Caco-2 (cell line): ENCODE data around the gene CKAP4. TPM values are rescaled to one million over a fixed set of nuclear protein-coding genes. Genes with fewer than 3 reads are reported as not detected.

ENCODE experiments used
- BruUV-seq: library from RNA; stranded (reverse); fragments of 400-500 nt; replicated peaks from 2 replicates; lab custom pipeline; 2021; lab: Mats Ljungman, UMichigan
- CTCF ChIA-PET: fragments of 300-600 bp; sonication (Branson Sonifier 250); formaldehyde crosslinking; loops from one replicate; lab custom pipeline; 2022; ENCODE audit warnings: antibody characterized with exemption; lab: Charles Lee
- POLR2A ChIA-PET: fragments of 300-600 bp; sonication (Branson Sonifier 250); formaldehyde crosslinking; loops from one replicate; lab custom pipeline; 2022; ENCODE audit warnings: antibody characterized with exemption; lab: Charles Lee
- DNase-seq, 2 experiments: peaks; one replicate each; pipeline versions ENCODE4 v3.0.0 to v3.0.0-alpha.2; 2020 to 2022
- H3K27me3 ChIP-seq: replicated peaks from 2 replicates; pipeline ENCODE4 v1.6.0; 2011; ENCODE audit warnings: low read length; ENCODE audit not compliant: control insufficient read depth, insufficient read depth
- H3K36me3 ChIP-seq: 2 replicates; pipeline ENCODE4 v1.5.1; 2011; ENCODE audit warnings: low read length; ENCODE audit not compliant: control insufficient read depth, insufficient read depth
- H3K4me1 ChIP-seq: fragments of 250-450 bp; sonication (Bioruptor Pico); 2 replicates; pipeline ENCODE4 v1.5.1; 2020; ENCODE audit warnings: mild to moderate bottlenecking
- H3K4me3 ChIP-seq: 2 replicates; pipeline ENCODE4 v1.5.1; 2011; ENCODE audit warnings: low read depth, mild to moderate bottlenecking, control low read depth, low read length
- H3K9me3 ChIP-seq: fragments of 250-450 bp; sonication (Bioruptor Pico); 2 replicates; pipeline ENCODE4 v1.5.1; 2020; ENCODE audit warnings: mild to moderate bottlenecking, moderate library complexity
- H3K27ac Mint-ChIP-seq: one replicate; pipeline ENCODE4 v1.8.0; 2022; ENCODE audit warnings: mixed read lengths; ENCODE audit not compliant: unreplicated experiment
- H3K27me3 Mint-ChIP-seq: one replicate; pipeline ENCODE4 v1.8.0; 2022; ENCODE audit warnings: mixed read lengths; ENCODE audit not compliant: insufficient read depth, unreplicated experiment
- H3K36me3 Mint-ChIP-seq: one replicate; pipeline ENCODE4 v1.8.0; 2022; ENCODE audit warnings: mild to moderate bottlenecking, mixed read lengths; ENCODE audit not compliant: insufficient read depth, unreplicated experiment
- H3K4me1 Mint-ChIP-seq: one replicate; pipeline ENCODE4 v1.8.0; 2022; ENCODE audit warnings: low read depth, mixed read lengths; ENCODE audit not compliant: unreplicated experiment
- H3K4me3 Mint-ChIP-seq: one replicate; pipeline ENCODE4 v1.8.0; 2022; ENCODE audit warnings: mild to moderate bottlenecking, moderate library complexity, mixed read lengths; ENCODE audit not compliant: unreplicated experiment
- H3K9me3 Mint-ChIP-seq: one replicate; pipeline ENCODE4 v1.8.0; 2022; ENCODE audit warnings: mixed read lengths; ENCODE audit not compliant: unreplicated experiment
- CTCF ChIP-seq, 2 experiments: fragments of 200-600 bp in 1 of 2; IDR thresholded peaks; 1 replicate in 1 of 2; 2 replicates in 1 of 2; pipeline versions ENCODE4 v1.5.1 to v1.8.0; 2011 to 2022; ENCODE audit warnings: antibody characterized with exemption in 1 of 2, control low read depth in 1 of 2, inconsistent platforms in 1 of 2, low read depth in 1 of 2, low read length in 1 of 2, mild to moderate bottlenecking in 1 of 2, moderate library complexity in 1 of 2; ENCODE audit not compliant: insufficient read depth in 1 of 2, severe bottlenecking in 1 of 2, unreplicated experiment in 1 of 2
- intact Hi-C: fragments of 100-400 bp; cut with micrococcal nuclease; formaldehyde crosslinking; loops from one replicate; pipeline ENCODE4 v1.10.0; 2022; ENCODE audit not compliant: unreplicated experiment
- total RNA-seq: library from RNA; stranded (reverse); gene quantifications from 2 replicates; pipeline ENCODE4 v1.2.3, GENCODE V29; 2022

Gene CKAP4
- total RNA-seq, 1 experiment from 2014 or later = 63.1 TPM

DNA sequence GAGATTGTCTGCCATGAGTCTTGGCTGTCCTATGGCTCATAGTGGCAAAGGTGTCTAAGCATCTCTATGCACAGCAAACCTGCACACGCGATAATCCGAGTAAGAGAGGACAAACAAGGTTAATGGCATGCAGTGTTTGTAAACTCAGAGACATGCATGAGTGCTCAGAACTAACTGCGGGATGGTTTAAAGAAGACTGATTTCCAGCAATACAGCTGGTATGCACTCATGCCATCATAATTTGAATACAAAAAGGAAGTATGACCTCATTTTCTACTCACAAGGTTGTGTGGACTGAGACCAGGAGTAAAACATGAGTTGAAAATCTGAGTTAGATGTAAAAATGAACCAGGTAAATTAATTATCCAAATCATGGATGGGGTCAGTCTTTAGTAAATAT is 38.2 kb upstream of the CKAP4 start:
- ChIA-PET POLR2A (no interaction called here), CTCF (no interaction called here)
- no peak overlapping the region for H3K4me3 Mint-ChIP-seq
- no peak for DNase-seq
- peaks cover 37% of the 10 kb centered on the region for H3K4me1 Mint-ChIP-seq
- TF ChIP-seq CTCF (IDR thresholded peaks at IDR 0.05; ENCODE audit: insufficient read depth in 1 of 2, low read depth in 1 of 2, low read length in 1 of 2, severe bottlenecking in 1 of 2, unreplicated experiment in 1 of 2) = no peak
- no peaks in the 10 kb centered on the region for H3K27me3 ChIP-seq
- no TSS peak for BruUV-seq
- no peaks in the 10 kb centered on the region for H3K9me3 Mint-ChIP-seq
- H3K36me3 Mint-ChIP-seq = no peaks in the 10 kb centered on the region
- intact Hi-C loops = no loop called here
- H3K4me1 ChIP-seq = peaks cover 37% of the 10 kb centered on the region
- no peak overlapping the region for H3K4me3 ChIP-seq
- H3K27me3 Mint-ChIP-seq = no peaks in the 10 kb centered on the region
- no peaks in the 10 kb centered on the region for H3K9me3 ChIP-seq
- H3K27ac Mint-ChIP-seq = no peak overlapping the region
- no peaks in the 10 kb centered on the region for H3K36me3 ChIP-seq

DNA sequence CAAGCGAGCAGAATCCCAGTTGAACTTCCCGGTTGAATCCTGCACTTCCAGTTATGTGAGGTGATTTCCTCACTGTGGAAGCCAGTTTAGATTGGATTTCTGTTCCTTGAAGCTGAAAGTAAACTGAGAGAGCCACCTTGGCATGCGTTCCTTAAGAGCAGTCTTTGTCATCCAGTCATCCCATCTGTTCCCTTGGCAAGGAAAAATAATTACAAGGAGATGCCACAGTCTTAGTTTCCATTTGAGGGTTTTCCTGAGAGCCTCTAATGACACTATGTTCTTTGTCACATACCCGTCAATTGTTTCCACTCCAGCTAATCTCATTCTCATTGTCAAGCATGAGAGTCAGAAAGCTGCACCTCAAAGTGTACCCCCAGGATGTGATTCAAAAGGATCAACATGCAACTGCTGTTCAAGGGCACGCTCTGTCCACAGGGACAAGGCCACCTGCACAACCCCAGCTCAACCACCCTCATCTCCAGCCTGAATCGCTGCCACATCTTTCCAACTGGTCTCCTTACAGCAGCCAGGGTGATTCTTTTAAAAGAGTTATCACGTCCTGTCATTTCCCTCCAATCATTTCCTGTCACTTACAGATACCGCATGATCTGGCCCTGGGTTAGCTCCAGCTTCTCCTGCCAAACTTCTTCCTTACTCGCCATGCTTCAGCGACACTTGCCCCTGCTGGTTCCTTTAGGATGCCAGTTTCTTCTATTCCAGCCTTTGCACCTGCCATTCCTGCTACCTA is 36.7 kb upstream of the CKAP4 start:
- H3K4me1 Mint-ChIP-seq = peaks cover 37% of the 10 kb centered on the region
- H3K36me3 Mint-ChIP-seq = no peaks in the 10 kb centered on the region
- Histone ChIP-seq H3K4me3 (no peak overlapping the region), H3K27me3 (no peaks in the 10 kb centered on the region), H3K36me3 (no peaks in the 10 kb centered on the region), H3K4me1 (peaks cover 49% of the 10 kb centered on the region), H3K9me3 (no peaks in the 10 kb centered on the region)
- intact Hi-C loops = loop anchor here (5.0 kb wide), 1 partner anchor 73 kb away; the partner anchor contains the start of gene POLR3B
- no peak overlapping the region for H3K4me3 Mint-ChIP-seq
- ChIA-PET CTCF (no interaction called here), POLR2A (interaction anchor here (1.0 kb wide), 1 partner anchor 74 kb away, joined by 4 read pairs; no protein-coding TSS in a partner anchor)
- BruUV-seq = no TSS peak
- no peaks in the 10 kb centered on the region for H3K9me3 Mint-ChIP-seq
- H3K27ac Mint-ChIP-seq = no peak overlapping the region
- DNase-seq = no peak
- H3K27me3 Mint-ChIP-seq = no peaks in the 10 kb centered on the region
- no peak for TF ChIP-seq CTCF (IDR thresholded peaks at IDR 0.05; ENCODE audit: insufficient read depth in 1 of 2, low read depth in 1 of 2, low read length in 1 of 2, severe bottlenecking in 1 of 2, unreplicated experiment in 1 of 2)

DNA sequence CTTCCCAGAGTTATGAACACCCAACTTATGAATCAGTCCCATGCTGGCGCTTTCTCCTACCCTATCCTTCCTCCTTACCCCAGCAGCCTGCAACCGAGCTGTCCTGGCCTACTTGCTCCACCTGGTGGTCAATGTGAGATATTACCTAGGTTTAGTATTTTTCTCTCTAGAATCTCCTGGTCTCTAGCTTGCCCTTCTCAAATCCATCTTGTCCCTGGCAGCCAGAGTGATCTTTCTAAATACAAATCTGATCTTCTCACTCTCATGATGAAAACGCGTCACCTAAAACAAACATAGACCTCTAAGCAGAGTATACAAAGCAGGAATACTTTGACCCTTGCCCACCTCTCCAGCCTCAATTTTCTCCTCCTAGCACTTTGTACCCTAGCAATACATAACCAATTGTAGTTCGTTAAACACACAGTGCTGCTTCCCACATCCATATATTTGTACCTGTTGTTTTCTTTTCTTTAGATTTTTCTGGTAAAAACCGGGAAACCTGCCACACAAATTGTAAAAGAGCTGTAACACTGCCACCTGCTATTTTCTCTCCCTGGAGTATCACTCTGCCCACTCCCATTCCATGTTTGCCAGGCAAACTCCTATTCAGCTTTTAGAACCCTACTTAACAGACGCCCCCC is 34.8 kb upstream of the CKAP4 start:
- no peaks in the 10 kb centered on the region for H3K27me3 Mint-ChIP-seq
- POLR2A ChIA-PET = interaction anchor here (0.6 to 1.5 kb wide), 3 partner anchors 24 to 75 kb away, joined by 3 to 8 read pairs (median 3); partner anchors contain the start of gene POLR3B
- Histone ChIP-seq H3K36me3 (no peaks in the 10 kb centered on the region), H3K9me3 (no peaks in the 10 kb centered on the region), H3K27me3 (no peaks in the 10 kb centered on the region), H3K4me3 (no peak overlapping the region), H3K4me1 (peaks cover 34% of the 10 kb centered on the region)
- peak; percentile 68 to 88 for TF ChIP-seq CTCF (IDR thresholded peaks at IDR 0.05; ENCODE audit: insufficient read depth in 1 of 2, low read depth in 1 of 2, low read length in 1 of 2, severe bottlenecking in 1 of 2, unreplicated experiment in 1 of 2)
- H3K4me3 Mint-ChIP-seq = no peak overlapping the region
- H3K27ac Mint-ChIP-seq = peak overlapping the region; percentile 35
- H3K9me3 Mint-ChIP-seq = peaks cover 9% of the 10 kb centered on the region
- intact Hi-C loops = loop anchor here (1.0 to 5.0 kb wide), 4 partner anchors 34 to 862 kb away; partner anchors contain the start of genes CKAP4 and POLR3B
- no peaks in the 10 kb centered on the region for H3K36me3 Mint-ChIP-seq
- peak; percentile 70 to 73 for DNase-seq
- CTCF ChIA-PET = interaction anchor here (0.6 to 2.2 kb wide), 14 partner anchors 13 to 862 kb away, joined by 3 to 44 read pairs (median 4); partner anchors contain the start of gene POLR3B
- H3K4me1 Mint-ChIP-seq = peaks cover 39% of the 10 kb centered on the region
- no TSS peak for BruUV-seq
